GM03348 (cell line): ENCODE data around the gene PANK4.
A peak's percentile ranks its signal among the peaks of the same experiment; 100 is the strongest.

ENCODE experiments used
- DNase-seq: peaks from one replicate; pipeline ENCODE4 v3.0.0; 2012; ENCODE audit warnings: low spot score

Gene PANK4

DNA sequence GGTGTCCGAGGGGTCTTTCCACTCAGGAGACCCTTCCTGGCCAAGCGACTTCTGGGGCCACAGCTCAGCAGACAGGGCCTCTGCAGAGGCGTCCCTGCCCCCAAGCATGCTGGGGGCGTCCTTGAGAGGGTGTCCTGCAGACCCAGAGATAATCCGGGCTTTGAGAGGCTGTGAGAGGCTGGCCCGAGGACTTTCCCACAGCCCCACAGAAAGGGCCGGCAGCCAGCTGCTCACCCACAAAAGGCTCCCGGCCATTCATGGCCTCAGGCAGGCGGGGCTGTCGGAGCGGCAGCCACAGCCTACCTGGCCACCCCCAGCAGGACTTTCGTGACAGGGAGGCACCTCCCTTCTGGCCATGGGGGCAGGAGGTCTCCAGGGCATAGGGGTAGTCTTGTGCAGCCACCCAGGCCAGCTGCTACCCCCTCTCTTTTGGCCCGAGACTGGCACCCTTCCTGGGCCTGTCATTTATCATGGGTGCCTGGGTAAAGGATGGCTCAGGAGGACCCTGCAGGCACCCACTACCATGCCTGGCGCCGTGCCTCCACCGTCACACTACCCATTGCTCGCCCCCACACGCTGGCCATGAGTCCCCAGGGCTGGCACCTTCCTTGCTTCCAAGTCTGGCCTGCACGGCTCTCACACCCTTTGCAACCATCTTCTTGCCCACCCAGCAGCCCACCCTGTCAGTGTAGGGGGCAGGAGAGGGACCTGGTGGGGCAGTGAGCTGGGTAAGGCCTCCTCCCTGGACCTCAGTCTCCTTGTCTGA is 18.7 kb upstream of the PANK4 start:
- DNase-seq, result no peak

DNA sequence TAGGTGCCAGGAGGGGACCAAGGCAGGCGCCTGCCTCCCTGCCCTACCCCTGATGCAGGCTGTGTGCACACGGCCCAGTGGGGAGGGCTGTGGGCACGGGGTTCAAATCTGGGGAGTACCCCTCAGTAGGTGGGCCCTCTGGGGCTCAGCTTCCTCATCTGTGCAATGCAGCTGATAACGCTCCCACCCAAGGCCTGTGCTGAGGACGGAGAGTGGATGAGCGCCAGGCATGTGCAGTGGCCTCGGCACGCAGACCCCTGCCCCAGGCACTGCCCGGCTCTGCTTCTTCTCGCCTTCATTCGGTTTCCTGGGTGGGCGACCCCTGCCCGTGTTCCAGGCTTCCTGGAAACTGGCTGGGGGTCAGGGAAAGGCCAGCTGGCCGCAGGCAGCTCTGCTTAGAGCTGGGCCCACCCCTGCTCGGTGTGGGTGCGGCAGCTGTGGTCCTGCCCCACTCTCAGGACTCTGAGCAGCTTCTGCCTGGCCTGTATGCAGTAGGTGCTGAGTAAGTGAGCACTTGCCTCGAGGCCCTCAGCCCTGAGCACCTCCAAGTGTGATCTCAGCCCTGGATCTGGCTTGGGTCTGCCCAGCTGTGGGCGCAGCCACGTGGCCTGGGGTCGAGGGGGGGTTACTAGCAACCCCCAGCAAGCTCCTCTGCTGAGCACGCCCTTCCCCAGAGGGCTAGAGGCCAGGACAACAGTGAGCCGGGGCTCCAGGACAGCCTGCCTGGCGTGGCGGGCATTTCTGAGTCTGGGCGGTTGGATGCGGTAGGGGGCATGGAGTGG is 17.9 kb upstream of the PANK4 start:
- no peak for DNase-seq

DNA sequence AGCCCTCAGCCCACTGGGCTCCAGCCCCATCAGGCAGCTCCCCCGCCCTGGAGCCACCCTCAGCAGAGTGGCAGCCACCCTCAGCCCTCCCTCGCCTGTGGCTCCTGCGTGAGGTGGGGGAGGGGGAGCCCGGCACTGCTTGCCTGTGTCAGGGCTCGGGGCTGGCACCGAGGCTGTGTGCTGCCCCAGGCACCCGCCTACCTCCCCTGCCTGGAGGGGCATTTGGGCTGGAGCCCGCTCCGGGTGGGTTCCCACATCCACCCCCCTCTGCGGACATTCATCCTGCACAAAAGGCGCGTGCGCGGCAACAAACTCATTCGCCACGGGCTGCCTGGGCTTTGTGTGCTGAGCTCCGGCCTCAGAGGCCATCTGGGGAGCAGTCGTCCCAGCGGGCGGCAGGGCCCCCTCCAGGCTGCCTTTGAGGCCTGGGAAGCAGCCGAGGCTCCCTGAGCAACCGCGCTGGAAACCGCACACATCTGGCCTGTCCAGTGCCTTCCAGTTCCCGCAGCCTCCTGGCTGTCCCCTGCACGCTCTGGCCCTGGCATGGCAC is 17.2 kb upstream of the PANK4 start:
- DNase-seq, result no peak

DNA sequence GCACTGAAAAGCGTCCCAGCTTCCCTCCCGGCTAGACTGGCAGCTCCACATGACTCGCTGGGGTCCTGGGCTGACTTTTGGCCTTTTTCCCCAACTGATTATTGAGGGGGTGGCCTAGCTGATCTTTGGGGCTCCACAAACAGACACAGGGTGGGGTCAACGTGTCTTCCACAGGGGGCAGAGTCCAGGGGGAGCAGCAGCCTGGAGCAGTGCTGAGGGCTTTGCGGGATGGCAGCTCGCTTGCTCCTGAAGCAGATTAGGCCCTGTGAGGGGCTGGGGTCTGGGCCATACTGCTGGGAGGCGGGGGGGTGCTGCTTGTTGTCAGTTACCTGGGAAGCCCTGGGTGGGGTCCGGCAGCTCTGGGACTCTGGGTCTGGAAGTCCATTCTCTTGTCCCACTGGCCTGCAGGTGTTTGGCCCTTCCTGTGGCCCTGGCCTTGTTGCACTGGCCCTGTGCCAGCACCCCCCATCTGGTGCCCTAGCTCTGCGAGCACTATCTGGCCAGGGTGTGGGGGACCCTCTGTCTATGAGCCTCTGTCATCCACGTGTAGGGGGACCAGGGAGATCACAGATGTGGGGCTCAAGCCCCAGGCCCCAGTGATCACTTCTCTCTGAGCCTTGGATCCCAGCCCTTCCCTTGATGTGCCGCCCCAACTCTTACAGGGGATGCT is 16.0 kb upstream of the PANK4 start:
- no peak for DNase-seq

DNA sequence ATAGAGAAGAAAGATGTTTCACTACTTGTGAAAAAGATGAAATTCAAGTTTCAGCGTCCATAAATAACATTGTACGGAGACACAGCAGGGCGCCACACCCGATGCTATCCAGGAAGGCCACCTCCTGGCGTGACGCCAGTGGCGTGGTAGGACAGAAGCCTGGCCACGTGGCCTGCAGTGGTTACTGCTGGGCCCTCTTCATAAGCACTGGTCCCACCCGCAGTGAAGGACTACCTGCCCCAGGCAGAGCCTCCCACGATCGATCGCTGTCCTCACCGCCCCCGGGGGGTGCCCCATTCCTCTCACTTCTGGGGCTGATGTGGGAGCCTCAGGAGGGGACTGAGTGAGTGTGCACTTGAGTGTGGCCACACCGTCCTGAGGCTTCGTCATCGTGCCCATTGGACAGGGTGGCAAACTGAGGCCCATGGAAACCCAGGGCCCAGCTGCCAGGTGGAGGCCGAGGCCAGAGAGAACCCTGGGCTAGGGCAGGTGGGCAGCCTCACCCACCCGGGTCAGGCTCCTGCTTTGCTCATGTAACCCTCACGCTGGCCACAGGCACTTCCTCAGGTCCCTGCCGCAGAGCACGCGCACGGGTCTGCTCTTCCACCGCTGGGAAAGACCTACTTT is 15.3 kb upstream of the PANK4 start:
- no peak for DNase-seq

DNA sequence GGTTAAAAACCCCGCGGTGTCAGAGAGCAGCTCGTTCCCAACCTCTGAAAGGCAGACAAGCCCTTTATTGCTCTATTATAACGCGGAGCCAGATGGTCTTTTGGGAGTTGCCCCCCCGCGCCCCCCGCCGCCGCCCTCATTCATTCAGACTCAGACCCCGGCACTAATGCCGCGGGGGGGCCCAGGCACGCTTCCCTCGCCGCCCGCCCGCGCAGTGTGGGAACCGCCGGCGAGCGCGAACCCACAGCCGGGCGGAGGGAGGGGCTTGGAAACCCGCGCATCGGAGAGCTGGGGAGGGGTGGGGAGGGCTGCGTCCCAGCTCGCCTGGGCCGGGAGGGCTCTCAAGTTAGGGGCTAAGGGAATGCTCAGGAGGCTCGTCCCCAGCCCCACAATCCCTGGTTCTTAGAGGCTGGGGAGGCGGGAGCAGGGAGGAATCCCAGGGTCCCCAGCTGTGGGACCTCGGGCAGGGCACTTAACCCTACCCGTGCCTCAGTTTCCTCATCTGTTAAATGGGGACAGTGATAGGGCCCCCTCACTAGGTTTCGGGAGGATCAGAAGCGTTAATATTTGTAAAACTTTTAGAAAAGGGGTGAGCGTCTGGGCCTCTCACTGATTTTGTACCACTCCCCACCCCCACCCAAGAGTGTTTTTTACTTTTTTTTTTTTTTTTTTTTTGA is 14.6 kb upstream of the PANK4 start:
- DNase-seq, result no peak

DNA sequence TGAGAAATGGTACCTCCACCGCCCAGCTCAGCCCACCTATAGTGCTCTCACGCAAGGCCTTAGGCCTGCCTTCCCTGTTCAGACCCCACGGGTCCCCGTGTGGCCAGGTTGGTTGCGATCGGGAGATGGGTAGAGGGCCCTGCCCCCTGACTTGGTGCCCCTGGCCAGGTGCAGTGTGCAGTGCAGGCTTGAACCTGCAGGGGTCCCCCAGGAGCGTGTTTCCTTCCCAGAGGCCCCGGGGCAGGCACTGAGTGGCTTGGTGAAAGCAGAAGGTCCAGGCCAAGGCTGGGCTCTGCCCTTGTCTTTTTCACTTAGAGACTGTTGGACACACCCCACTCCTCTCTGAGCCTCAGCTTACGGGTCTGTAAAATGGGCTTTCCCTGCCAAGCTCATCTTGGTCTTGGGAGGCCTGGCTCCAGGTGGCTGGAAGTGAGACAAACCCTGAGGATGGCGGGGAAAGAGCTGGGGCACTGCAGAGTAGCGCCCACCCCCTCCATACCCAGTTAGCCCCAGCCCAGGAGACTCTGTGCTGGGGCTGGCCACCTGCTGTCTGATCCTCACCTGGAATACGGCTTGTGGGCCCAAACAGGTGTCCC is 13.0 kb upstream of the PANK4 start:
- no peak for DNase-seq

DNA sequence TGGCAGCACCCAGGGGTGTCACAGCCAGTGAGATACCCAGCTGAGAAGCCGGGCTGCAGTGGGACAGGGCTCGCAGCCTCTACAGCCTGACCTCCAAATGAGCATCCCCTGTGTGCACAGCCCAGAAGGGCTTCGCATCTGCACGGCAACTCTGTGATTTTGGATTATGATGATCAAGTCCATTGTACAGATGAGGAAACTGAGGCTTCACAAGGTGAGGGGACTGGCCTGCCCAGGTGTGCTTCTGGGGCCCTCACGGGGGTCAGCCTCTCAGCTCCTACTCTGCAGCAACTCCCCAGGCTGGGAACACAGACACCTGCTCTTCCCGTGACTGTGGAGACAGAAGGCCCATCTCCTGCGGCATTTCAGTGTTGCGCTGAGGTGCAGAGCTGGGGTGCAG is 12.5 kb upstream of the PANK4 start:
- no peak for DNase-seq

DNA sequence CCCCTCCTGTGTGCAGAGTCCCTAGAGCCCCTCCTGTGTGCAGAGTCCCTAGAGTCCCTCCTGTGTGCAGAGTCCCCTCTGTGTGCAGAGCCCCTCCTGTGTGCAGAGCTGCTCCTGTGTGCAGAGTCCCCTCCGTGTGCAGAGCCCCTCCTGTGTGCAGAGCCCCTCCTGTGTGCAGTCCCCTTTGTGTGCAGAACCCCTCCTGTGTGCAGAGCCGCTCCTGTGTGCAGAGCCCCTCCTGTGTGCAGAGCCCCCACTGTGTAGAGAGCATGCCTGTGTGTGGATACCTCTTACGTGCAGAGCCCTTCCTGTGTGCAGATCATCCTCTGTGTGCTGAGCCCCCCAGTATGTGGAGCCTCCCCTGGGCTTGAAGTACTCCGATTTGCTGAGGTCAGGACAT is 12.0 kb upstream of the PANK4 start:
- no peak for DNase-seq

DNA sequence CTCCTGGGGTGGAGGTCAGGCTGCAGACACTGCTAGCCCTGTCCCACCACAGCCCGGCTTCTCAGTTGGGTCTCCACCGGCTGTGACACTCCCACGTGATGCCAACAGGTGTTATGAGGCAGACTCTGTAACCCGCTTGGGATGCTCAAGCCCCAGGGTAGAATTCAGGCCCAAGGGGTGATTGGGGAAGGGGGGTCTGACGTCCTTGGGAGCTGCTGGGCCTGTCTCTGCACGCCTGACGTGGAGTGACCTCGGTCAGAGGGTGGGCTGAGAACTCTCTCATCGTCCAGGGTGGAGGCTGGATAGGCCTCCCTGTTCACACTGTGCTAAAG is 11.4 kb upstream of the PANK4 start:
- DNase-seq, result no peak

DNA sequence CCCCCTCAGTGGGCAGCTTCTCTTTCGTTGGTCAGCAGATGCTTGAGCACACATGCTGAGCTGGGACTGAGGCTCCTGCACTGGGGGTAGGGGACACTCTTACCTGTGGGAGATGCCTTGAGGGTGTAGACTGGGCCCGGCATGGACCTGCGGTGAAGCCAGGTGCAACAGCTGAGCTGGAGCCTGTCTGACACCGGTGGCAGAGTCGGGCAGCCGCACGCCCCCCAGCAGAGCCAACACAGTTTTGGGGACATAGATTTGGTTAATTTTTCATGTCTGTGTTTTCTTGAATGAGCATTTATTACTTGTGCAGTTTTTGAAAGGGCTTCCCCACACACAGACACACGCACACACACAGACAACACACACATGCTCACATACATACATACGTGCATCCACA is 9.6 kb upstream of the PANK4 start:
- DNase-seq, result no peak

DNA sequence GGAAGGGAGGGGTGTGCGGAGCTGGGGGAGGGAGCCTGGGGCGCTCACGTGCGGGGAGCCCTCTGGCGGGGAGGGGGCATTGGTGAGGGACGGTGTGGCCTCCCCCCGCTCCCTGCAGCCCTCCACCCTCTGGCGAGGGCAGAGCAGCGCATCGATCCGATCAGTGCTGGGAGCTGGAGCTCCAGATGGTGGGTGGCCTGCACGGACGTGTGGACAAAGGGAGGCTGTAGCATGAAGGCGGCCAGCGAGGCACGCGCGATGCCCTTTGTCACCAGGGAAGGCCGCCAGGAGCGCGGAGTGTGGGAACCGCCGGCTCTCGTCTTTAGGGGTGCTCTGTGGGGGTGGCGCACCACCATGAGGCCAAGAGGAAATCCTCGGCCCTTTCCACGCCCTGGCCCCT is 9.1 kb upstream of the PANK4 start:
- no peak for DNase-seq

DNA sequence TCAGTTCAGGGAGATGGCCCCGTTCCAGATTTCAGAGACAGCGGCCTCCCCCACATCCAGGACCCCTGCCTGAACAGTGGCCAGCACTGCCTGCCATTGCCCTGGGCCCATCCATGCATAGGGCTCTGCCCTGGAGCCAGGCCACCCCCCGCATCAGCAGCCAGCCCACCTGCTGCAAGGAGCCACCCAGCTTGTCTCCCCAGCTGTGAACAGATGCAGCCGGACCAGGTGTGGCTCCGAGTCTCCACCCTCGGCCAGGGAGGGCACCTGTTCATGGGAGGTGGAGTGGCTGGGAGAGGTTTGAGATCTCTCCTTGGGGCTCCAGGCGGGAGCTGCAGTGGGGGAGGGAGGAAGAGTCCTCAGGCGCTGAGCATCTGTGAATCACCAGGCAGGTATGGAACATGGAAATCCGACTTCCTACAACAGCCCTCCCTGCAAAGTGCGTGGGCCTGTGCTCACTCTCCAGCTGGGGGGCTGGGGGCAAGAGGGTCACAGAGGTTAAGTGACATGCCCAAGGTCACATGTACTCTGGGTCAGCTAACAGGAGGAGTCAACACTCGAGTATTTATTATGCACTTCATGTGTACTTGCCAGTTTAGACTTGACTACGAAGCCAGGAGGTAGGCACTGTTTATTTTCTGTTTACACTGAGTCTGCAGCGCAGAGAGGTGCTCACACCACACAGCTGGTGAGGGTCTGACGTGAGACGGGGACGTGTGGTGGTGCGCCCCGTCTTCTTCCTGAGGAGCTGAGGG is 8.5 kb upstream of the PANK4 start:
- peak; percentile 51 for DNase-seq

DNA sequence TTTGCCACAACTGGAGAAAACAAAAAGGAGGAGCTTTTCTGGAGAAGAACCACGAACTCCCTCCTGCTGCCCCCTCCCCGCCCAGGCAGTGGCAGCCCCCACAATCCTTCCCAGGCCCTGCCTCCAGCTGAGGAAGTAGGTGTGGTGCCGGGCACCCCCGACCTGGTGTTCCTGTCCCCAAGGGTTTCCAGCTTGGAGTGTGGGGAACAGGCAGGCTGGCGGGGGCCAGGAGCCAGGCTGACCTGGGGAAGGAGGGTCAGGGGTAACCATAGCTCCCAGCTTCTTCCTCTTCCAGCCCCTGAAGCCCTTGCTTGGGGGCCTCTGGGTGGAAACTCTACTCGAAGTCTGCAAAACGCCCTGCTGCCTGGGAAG is 7.9 kb upstream of the PANK4 start:
- DNase-seq, result no peak

DNA sequence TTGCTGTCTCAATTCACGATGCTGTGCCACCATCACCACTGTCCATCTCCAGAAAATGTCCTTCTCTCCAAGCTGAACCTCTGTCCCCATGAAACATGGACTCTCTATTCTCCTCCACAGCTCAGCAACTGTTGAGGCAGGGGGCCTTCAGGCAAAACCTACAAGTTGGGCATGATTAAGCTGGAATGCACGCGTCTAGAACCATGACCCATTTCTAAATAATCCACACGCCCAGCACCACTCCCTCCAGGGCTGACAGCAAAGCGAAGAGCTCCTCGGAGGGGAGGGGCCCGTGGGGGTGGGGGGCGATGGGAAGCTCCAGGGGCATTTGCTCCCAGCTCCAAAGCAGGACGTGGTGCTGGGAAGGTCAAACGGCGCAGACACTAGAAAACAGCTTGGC is 7.0 kb upstream of the PANK4 start:
- DNase-seq, result peak; percentile 72

DNA sequence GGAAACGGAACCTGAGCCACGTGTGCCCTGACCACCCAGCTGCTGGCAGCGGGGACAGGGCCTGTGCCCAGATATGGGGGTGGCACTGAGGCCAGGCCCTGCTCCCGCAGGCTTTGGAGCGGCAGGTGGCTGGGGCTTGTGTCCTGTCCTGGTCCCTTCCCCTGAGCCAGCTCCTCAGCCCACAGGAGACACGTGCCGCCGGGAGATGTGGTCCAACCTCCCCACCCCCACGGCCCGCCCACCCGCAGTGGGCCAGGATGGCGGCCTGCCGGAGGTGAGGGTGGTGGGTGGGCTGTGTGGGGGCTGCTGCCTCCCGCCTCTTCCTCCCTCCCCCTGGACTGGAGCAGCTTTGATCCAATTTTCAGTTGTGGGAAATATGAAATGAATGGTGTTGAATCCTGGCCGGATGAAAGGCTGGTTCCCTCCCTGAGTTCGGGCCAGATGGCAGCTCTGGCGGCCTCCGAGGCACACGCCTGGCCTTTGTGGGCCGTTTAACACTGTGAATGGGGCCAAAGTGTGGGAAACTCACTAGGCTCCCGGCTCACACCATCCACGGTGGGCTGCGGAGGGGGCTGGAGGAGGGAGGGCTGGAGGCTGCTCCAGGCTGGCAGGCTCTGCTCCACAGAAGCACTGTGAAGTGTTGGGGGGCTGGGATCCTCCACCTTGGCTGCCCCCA is 6.2 kb upstream of the PANK4 start:
- DNase-seq, result no peak

DNA sequence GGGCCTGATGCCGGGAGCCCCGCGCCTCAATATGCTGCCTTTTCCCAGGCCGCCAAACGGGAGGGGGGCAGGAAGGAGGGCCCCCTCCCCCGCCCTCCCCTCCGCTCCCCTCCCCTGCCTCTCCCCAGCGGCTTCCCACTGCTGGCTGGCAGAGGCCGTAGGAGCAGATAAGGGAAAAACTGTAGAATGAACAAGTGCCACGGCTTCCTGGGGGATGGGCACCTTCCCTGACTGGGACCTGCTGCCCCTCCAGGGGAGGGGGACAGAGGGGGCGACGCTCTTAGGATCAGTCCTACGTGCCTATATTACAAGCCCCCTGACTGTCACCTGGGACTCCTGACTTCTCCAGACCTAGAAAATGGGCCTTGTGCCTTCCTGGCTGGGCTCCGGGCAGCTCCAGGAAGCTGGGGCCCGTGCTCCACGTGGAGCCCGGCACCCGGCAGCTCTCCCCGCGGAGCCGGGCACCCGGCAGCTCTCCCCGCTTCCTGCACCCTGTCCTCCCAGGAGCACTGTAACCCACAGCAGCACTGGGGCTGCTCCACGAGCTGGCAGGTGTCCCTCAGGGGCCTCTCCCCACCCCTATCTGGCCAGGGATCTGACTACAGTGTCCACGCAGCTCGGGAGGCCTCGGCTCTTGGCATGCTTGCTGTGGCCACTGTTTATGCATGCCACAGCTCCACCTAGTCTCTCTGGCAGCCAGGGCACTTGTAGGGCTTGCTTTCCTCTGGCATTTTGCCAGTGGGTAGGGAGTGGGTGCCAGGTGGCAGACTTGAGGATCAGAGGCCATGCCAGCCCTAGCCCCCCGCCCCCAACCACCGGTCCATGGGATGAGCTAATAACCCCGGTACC is 4.3 kb upstream of the PANK4 start:
- DNase-seq, result no peak

DNA sequence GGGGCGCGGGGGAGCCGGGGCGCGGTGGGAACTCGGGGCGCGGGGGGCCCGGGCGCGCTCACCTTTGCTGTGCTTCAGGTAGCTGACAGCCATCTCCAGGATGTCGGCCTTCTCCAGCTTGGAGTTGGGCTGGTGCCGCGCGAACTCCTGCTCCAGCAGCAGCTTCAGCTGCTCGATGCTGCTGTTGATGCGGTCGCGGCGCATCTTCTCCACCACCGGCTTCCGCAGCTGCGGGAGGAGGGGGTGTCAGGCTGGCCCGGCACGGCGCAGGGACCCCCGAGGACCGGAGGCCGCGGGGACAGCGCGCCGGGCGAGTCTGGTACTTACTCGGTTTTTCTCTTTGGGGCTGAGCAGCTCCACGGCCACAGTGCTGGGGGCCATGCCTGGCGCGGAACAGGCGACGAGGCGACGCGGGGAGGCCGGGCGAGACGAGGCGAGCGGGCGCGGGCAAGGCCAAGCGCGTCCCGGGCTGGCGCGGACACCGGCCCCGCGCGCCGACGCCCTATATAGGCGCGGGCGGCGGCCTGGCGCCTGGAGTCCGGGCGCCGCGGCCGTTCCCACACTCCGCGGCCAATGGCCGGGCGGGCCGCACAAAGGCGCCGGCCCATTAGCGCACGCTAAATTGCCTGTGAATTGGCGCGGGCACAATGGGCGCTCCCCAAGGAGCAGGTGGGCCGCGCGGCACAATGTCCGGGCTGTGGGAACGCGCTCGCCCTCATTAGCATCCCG is 3.6 kb upstream of the PANK4 start, which contains the start of gene HES5:
Gene HES5 (minus strand): TSS at position 480 of the 729 bp plus-strand sequence. CDS start 99 bp downstream, at position 381.
- peak; percentile 53 for DNase-seq
